ENCODE measurements around the gene HOXB13.
"Not testable (repeated sequence)": the region's sequence is repeated elsewhere in the genome, so short reads cannot be mapped to it uniquely, and the experiment has no call there.

Gene HOXB13

GRCh38 chr17:48718227-48718760 lies 10.3 kb downstream of the HOXB13 start:
- H3K36me3 Mint-ChIP-seq (ENCODE audit: low read depth), result no peaks in the 10 kb centered on the region
- peaks cover 90% of the 10 kb centered on the region for H3K27me3 Mint-ChIP-seq (ENCODE audit: low read depth)
- H3K9me3 Mint-ChIP-seq, result no peaks in the 10 kb centered on the region
- no peak for DNase-seq (ENCODE audit: low spot score)
- H3K27ac Mint-ChIP-seq, result peak overlapping the region; percentile 41
- peaks cover 5% of the 10 kb centered on the region for H3K4me1 Mint-ChIP-seq (ENCODE audit: low read depth)
- H3K4me3 Mint-ChIP-seq, result no peak overlapping the region

DNA sequence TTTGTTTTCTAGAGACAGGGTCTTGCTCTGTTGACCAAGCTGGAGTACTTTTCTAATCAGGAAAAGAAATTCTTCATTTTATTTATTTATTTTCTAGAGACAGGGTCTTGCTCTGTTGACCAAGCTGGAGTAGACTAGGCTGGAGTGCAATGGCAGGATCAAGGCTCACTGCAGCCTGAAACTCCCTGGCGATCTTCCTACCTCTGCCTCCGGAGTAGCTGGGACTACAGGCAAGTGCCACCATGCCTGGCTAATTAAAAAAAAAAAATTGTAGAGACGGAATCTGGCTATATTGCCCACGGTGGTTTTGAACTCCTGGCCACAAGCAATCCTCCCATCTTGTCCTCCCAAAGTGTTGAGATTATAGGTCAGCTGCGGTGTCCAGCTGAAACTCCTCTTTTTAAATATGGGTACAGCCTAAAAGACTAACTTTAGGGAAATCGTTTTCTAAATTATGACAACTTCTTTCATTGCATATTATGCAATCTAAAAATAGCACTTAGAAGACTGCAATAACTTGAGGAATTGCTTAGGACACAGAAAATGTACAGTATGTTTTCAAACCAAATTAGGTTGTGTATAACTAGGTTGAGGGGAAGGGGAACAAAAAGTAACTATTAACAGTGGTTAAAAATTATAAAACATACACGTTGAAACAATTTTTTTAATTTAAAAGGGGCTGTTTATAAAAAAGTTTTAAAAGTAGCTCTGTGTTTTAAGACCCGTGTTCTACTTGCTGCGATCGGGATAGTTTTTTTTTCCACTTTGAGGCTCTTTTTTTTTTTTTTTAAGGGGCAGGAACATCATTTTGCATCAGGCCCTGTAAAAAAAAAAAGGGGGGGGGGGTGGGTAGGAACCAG lies 11.0 kb downstream of the HOXB13 start:
- Mint-ChIP-seq H3K9me3 (no peaks in the 10 kb centered on the region), H3K27ac (peak overlapping the region; percentile 78), H3K36me3 (ENCODE audit: low read depth) (no peaks in the 10 kb centered on the region), H3K4me1 (ENCODE audit: low read depth) (peaks cover 4% of the 10 kb centered on the region), H3K4me3 (no peak overlapping the region), H3K27me3 (ENCODE audit: low read depth) (peaks cover 85% of the 10 kb centered on the region)
- DNase-seq (ENCODE audit: low spot score), result no peak

DNA sequence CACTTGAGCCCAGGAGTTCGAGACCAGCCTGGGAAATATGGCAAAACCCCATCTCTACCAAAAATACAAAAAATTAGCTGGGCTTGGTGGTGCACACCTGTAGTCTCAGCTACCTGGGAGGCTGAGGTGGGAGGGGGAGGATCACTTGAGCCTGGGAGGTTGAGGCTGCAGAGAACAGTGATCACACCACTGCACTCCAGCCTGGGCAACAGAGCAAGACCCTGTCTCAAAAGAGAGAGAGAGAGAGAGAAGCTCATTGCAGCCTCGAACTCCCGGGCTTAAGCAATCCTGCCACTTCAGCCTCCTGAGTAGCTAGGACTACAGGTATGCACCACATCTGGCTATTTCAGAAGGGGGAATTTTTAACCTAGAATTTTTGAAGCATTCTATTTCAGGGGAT lies 12.0 kb downstream of the HOXB13 start:
- H3K27ac Mint-ChIP-seq; H3K36me3 Mint-ChIP-seq (ENCODE audit: low read depth); H3K4me1 Mint-ChIP-seq (ENCODE audit: low read depth): not testable (repeated sequence)

GRCh38 chr17:48715496-48716399 lies 12.8 kb downstream of the HOXB13 start:
- Mint-ChIP-seq H3K27ac (no peak overlapping the region), H3K27me3 (ENCODE audit: low read depth) (peaks cover 78% of the 10 kb centered on the region), H3K9me3 (no peaks in the 10 kb centered on the region), H3K36me3 (ENCODE audit: low read depth) (no peaks in the 10 kb centered on the region), H3K4me3 (no peak overlapping the region), H3K4me1 (ENCODE audit: low read depth) (peaks cover 4% of the 10 kb centered on the region)
- no peak for DNase-seq (ENCODE audit: low spot score)

More for the DNA sequence above, 12.0 kb downstream of the HOXB13 start:
- peaks cover 80% of the 10 kb centered on the region for H3K27me3 Mint-ChIP-seq (ENCODE audit: low read depth)
- H3K4me3 Mint-ChIP-seq; H3K9me3 Mint-ChIP-seq; DNase-seq (ENCODE audit: low spot score): not testable (repeated sequence)

DNA sequence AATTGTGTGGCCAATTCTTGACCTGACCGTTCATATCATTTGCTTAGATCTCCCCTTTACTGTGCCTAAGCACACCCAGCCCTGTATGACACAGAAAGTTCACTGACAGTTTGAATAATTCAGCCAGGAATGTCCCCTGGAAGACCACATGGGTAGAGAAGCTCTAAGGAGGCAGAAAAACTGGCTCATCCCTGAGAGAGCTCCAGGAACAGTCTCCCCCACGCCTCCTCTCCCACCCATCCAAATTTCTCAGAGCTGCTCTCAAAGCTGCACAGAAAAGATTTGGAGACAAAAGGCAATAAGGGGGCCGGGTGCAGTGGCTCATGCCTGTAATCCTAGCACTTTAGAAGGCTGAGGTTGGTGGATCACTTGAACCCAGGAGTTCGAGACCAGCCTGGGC lies 17.4 kb downstream of the HOXB13 start:
- Mint-ChIP-seq H3K27ac (no peak overlapping the region), H3K27me3 (ENCODE audit: low read depth) (peaks cover 65% of the 10 kb centered on the region), H3K4me1 (ENCODE audit: low read depth) (no peaks in the 10 kb centered on the region), H3K9me3 (no peaks in the 10 kb centered on the region), H3K36me3 (ENCODE audit: low read depth) (no peaks in the 10 kb centered on the region), H3K4me3 (no peak overlapping the region)
- no peak for DNase-seq (ENCODE audit: low spot score)

DNA sequence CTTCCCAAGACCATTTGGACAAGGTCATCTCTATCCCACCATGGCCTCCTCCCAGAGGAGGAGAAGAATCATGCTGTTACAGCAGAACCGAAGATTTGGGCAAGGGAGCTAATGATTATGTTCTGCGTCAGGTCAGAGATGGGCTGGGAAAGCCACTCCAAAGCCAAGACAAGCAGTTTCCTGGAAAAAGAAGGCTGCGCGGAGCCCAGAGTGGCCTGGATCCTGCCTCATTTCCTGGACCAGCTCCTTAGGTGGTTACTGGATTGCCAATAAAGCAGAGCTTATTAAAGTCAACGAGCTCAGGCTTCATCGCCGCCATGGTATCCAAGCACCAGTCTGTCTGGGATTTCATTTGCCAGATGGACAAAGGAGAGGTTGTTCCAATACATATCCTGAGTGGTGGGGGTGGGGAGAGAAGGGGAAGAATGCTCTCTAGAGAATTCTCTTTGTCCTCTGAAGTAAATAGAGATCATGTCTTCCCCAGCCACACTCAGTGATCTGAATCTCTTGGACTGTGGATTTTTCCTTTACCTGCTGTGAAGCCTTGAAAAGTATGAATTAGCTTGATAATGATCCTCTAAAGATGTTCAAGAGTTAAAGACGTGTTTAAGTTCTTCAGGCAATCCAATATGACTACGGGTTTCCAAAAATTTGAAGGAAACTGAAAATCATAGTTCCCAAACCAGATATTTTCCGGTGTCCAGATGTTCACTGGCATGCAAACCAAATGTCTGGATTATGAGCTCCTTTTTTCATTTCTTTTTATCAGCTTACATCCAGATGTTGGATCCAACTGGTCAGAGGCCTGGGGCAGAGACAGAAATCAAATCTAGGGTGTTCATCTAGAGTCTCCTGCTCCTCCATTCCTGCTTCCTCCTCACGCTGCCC lies 23.9 kb downstream of the HOXB13 start:
- Mint-ChIP-seq H3K27me3 (ENCODE audit: low read depth) (peaks cover 67% of the 10 kb centered on the region), H3K27ac (no peak overlapping the region), H3K9me3 (no peaks in the 10 kb centered on the region), H3K4me1 (ENCODE audit: low read depth) (no peaks in the 10 kb centered on the region), H3K4me3 (no peak overlapping the region), H3K36me3 (ENCODE audit: low read depth) (no peaks in the 10 kb centered on the region)
- DNase-seq (ENCODE audit: low spot score), result no peak

GRCh38 chr17:48701864-48702532 lies 26.6 kb downstream of the HOXB13 start:
- Mint-ChIP-seq H3K36me3 (ENCODE audit: low read depth) (no peaks in the 10 kb centered on the region), H3K4me3 (no peak overlapping the region), H3K27me3 (ENCODE audit: low read depth) (peaks cover 55% of the 10 kb centered on the region), H3K9me3 (no peaks in the 10 kb centered on the region), H3K4me1 (ENCODE audit: low read depth) (no peaks in the 10 kb centered on the region), H3K27ac (no peak overlapping the region)
- no peak for DNase-seq (ENCODE audit: low spot score)

- Mint-ChIP-seq H3K4me3 (no peak overlapping the region), H3K27ac (no peak overlapping the region), H3K9me3 (no peaks in the 10 kb centered on the region), H3K36me3 (ENCODE audit: low read depth) (no peaks in the 10 kb centered on the region), H3K27me3 (ENCODE audit: low read depth) (peaks cover 38% of the 10 kb centered on the region), H3K4me1 (ENCODE audit: low read depth) (no peaks in the 10 kb centered on the region)
- DNase-seq (ENCODE audit: low spot score), result no peak
Measured at GRCh38 chr17:48693178-48693577, 35.4 kb downstream of the HOXB13 start.

GRCh38 chr17:48692049-48692448 lies 36.5 kb downstream of the HOXB13 start:
- Mint-ChIP-seq H3K36me3 (ENCODE audit: low read depth) (no peaks in the 10 kb centered on the region), H3K9me3 (no peaks in the 10 kb centered on the region), H3K4me3 (no peak overlapping the region), H3K27me3 (ENCODE audit: low read depth) (peaks cover 31% of the 10 kb centered on the region), H3K4me1 (ENCODE audit: low read depth) (no peaks in the 10 kb centered on the region), H3K27ac (no peak overlapping the region)
- DNase-seq (ENCODE audit: low spot score), result no peak

DNA sequence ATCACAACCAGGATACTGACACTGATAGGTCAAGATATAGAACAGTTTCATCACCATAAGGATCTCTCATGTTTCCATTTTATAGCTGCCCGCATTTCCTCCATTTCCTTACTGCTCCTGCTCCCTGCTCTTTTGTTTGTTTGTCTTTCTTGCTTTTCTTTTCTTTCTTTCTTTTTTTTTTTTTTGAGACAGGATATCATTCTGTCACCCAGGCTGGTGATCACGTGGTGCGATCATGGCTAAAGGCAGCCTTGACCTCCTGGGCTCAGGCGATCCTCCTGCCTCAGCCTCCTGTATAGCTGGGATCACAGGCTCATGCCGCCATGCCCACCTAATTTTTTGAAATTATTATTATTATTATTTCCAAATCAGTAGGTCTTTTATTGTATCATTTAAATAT lies 37.9 kb downstream of the HOXB13 start:
- Mint-ChIP-seq H3K4me1 (ENCODE audit: low read depth) (no peaks in the 10 kb centered on the region), H3K27me3 (ENCODE audit: low read depth) (peaks cover 20% of the 10 kb centered on the region), H3K36me3 (ENCODE audit: low read depth) (no peaks in the 10 kb centered on the region), H3K9me3 (no peaks in the 10 kb centered on the region), H3K4me3 (no peak overlapping the region), H3K27ac (no peak overlapping the region)
- DNase-seq (ENCODE audit: low spot score), result no peak

DNA sequence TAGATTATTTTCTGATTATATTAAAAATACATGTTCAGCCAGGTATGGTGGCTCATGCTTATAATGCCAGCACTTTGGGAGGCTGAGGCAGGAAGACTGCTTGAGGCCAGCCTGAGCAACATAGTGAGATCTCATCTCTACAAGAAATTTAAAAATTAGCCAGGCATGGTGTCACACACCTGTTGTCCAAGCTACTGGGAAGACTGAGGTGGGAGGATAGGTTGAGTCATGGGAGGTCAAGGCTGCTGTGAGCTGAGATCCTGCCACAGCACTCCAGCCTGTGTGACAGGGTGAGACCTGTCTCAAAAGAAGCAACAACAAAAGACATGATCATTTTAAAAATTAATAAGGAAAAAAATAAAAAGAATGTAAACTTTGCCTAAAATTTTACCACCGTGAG lies 46.9 kb downstream of the HOXB13 start:
- no peak for DNase-seq (ENCODE audit: low spot score)
- H3K27ac Mint-ChIP-seq, result no peak overlapping the region
- no peaks in the 10 kb centered on the region for H3K36me3 Mint-ChIP-seq (ENCODE audit: low read depth)
- H3K4me1 Mint-ChIP-seq (ENCODE audit: low read depth), result peaks cover 2% of the 10 kb centered on the region
- H3K27me3 Mint-ChIP-seq (ENCODE audit: low read depth), result peaks cover 38% of the 10 kb centered on the region
- H3K4me3 Mint-ChIP-seq, result no peak overlapping the region
- no peaks in the 10 kb centered on the region for H3K9me3 Mint-ChIP-seq

- Mint-ChIP-seq H3K36me3 (ENCODE audit: low read depth) (no peaks in the 10 kb centered on the region), H3K9me3 (no peaks in the 10 kb centered on the region), H3K4me3 (no peak overlapping the region), H3K4me1 (ENCODE audit: low read depth) (peaks cover 2% of the 10 kb centered on the region), H3K27me3 (ENCODE audit: low read depth) (peaks cover 46% of the 10 kb centered on the region), H3K27ac (no peak overlapping the region)
- no peak for DNase-seq (ENCODE audit: low spot score)
Measured at GRCh38 chr17:48679385-48680096, 49.0 kb downstream of the HOXB13 start.
